K562 (cell line): ENCODE results near the gene PLPP7.

Experiments used
- BCLAF1 ChIP-seq, 2 experiments: fragments of 450-650 bp in 1 of 2; IDR thresholded peaks; 2 replicates each; pipeline ENCODE4 v1.6.1; 2011 to 2017; ENCODE audit warnings: low read depth in 2 of 2, antibody characterized with exemption in 1 of 2, borderline replicate concordance in 1 of 2, low read length in 1 of 2, mild to moderate bottlenecking in 1 of 2, mixed read lengths in 1 of 2; ENCODE audit not compliant: control insufficient read depth in 1 of 2
- CEBPZ ChIP-seq: fragments of 150-350 bp; IDR thresholded peaks from 2 replicates; pipeline ENCODE4 v1.6.1; 2014; ENCODE audit warnings: low read depth, mild to moderate bottlenecking, low read length, borderline replicate concordance
- CREB1 ChIP-seq, 2 experiments: sonication (generic) in 1 of 2; formaldehyde crosslinking in 1 of 2; IDR thresholded peaks; 2 replicates each; pipeline versions ENCODE4 v1.6.1 to v1.8.0; 2012 to 2022; ENCODE audit warnings: inconsistent platforms in 1 of 2, mild to moderate bottlenecking in 1 of 2, missing genetic modification reagents in 1 of 2, moderate library complexity in 1 of 2
- EP300 ChIP-seq: IDR thresholded peaks from 2 replicates; pipeline ENCODE4 v1.6.1; 2012; ENCODE audit warnings: low read length, improper control_type of control experiment
- FOSL1 ChIP-seq: fragments of 200-800 bp; sonication (Bioruptor generic); conservative IDR thresholded peaks from 2 replicates; pipeline ENCODE4 v1.6.1; 2016; ENCODE audit warnings: missing genetic modification characterization, missing compliant biosample characterization
- MLX ChIP-seq, 2 experiments: fragments of 450-650 bp in 1 of 2; sonication (generic) in 1 of 2; formaldehyde crosslinking; conservative IDR thresholded peaks; 2 replicates each; pipeline versions ENCODE4 v1.4.0 to v1.8.1; 2020 to 2022; ENCODE audit warnings: mild to moderate bottlenecking in 1 of 2, missing genetic modification reagents in 1 of 2
- NFIC ChIP-seq: fragments of 450-650 bp; IDR thresholded peaks from 2 replicates; pipeline ENCODE4 v1.6.1; 2017; ENCODE audit warnings: mild to moderate bottlenecking, inconsistent platforms
- PCBP1 ChIP-seq: fragments of 200-400 bp; formaldehyde crosslinking; IDR thresholded peaks from 2 replicates; pipeline ENCODE4 v1.6.1; 2018; ENCODE audit warnings: mild to moderate bottlenecking, low read depth, low read length; ENCODE audit not compliant: poor library complexity, severe bottlenecking
- POLR2A ChIP-seq: fragments of 450-650 bp; conservative IDR thresholded peaks from 2 replicates; pipeline ENCODE4 v1.6.1; 2016
- POLR2AphosphoS5 ChIP-seq: IDR thresholded peaks from 2 replicates; pipeline ENCODE4 v1.6.1; 2011; ENCODE audit warnings: mild to moderate bottlenecking, low read depth, low read length, moderate library complexity; ENCODE audit not compliant: control insufficient read depth, insufficient read depth
- TAF15 ChIP-seq: fragments of 200-400 bp; formaldehyde crosslinking; IDR thresholded peaks from 2 replicates; pipeline ENCODE4 v1.6.1; 2017; ENCODE audit warnings: mild to moderate bottlenecking, low read depth, low read length, moderate library complexity
- ZSCAN29 ChIP-seq: fragments of 450-650 bp; IDR thresholded peaks from 2 replicates; pipeline ENCODE4 v1.6.1; 2017

GRCh38 chr9:131270171-131271015 is 19.1 kb upstream of the PLPP7 start:
- TF ChIP-seq TAF15 (no peak), NFIC (no peak), PCBP1 (no peak), POLR2AphosphoS5 (no peak), CREB1 (IDR thresholded peaks at IDR 0.05) (no peak), CREB1 (CRISPR knock-in tag; IDR thresholded peaks at IDR 0.05) (no peak), POLR2A (no peak), CEBPZ (no peak), MLX (CRISPR knock-in tag; conservative IDR thresholded peaks at IDR 0.05) (0 out of 4 replicates have a peak, but pooled peaks of 1 of the 2 experiments have one; percentile 30), BCLAF1 (IDR thresholded peaks at IDR 0.05; ENCODE audit: borderline replicate concordance in 1 of 2, control insufficient read depth in 1 of 2, low read depth in 2 of 2, low read length in 1 of 2) (no peak), FOSL1 (tag) (no peak), EP300 (no peak), ZSCAN29 (no peak)
